HPDE6-E6E7 (cell line): ENCODE results near the gene HSPA2.
"Not testable (repeated sequence)": the region's sequence is repeated elsewhere in the genome, so short reads cannot be mapped to it uniquely, and the experiment has no call there.

Experiments used
- DNase-seq: peaks from one replicate; pipeline ENCODE4 v3.0.0; 2011; ENCODE audit warnings: missing footprints; ENCODE audit errors: extremely low spot score

Gene HSPA2

DNA sequence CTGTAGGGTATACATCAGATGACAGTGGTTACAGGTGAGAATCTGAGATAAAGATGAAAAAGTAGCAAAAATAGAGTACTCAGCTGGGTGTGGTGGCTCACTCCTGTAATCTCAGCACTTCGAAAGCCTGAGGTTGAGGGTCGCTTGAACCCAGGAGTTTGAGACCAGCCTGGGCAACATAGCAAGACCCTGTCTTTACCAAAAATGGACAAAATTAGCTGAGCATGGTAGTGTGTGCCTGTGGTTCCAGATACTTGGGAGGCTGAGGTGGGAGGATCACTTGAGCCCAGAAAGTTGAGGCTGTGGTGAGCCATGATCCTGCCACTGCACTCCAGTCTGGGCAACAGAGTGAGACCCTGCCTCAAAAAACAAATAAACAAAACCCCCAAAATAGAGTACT lies 17.7 kb downstream of the HSPA2 start:
- not testable (repeated sequence) for DNase-seq

- DNase-seq = no peak
Observed at GRCh38 chr14:64561631-64562030, 21.1 kb downstream of the HSPA2 start.

GRCh38 chr14:64562436-64562835 lies 21.9 kb downstream of the HSPA2 start:
- DNase-seq = peak; percentile 38

DNA sequence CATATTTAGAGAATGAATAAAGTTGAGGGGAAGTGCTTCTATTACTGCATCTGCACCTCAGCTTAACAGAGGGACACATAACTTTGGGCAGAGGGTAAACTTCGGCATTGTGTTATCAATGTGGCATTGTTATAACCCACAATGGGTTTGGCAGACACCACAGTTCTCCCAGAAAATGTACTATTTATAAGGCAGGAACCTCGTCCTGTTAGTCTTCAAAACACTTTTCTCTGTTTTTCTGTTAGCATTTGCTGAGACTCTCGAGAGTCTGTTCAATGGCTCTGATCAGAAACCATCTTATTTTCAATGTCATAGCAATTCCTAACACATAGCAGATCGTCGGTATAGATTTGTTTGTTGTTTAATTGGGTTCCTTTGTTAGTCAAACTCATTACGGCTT lies 23.2 kb downstream of the HSPA2 start:
- DNase-seq = no peak

DNA sequence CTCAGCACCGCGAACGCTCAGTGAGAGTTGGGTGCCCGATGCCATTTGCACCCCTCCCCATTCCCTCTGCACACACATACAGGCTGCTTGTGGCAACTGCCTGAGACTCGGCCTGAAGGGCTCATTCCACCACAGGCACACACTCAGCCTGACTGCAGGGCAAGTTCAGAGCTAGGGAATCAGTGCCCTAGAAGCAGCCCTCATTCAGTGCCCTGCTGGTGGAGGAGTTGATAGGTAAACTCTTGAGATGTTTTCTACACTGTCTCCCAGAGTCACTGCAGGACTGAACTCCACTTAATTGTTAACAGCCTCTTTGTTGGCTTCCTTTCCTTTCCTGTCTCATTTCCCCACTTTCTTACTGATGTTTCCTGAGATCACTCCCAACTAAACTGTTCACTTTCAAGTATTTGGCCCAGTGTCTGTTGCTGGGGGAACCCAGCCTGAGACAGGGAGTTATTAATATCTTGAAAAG lies 26.1 kb downstream of the HSPA2 start:
- no peak for DNase-seq

GRCh38 chr14:64569138-64569631 lies 28.6 kb downstream of the HSPA2 start:
- peak; percentile 80 for DNase-seq

GRCh38 chr14:64569646-64570045 lies 29.1 kb downstream of the HSPA2 start:
- DNase-seq = not testable (repeated sequence)

GRCh38 chr14:64572386-64573104 lies 32.0 kb downstream of the HSPA2 start:
- no peak for DNase-seq

GRCh38 chr14:64573109-64573508 lies 32.6 kb downstream of the HSPA2 start:
- DNase-seq = no peak

DNA sequence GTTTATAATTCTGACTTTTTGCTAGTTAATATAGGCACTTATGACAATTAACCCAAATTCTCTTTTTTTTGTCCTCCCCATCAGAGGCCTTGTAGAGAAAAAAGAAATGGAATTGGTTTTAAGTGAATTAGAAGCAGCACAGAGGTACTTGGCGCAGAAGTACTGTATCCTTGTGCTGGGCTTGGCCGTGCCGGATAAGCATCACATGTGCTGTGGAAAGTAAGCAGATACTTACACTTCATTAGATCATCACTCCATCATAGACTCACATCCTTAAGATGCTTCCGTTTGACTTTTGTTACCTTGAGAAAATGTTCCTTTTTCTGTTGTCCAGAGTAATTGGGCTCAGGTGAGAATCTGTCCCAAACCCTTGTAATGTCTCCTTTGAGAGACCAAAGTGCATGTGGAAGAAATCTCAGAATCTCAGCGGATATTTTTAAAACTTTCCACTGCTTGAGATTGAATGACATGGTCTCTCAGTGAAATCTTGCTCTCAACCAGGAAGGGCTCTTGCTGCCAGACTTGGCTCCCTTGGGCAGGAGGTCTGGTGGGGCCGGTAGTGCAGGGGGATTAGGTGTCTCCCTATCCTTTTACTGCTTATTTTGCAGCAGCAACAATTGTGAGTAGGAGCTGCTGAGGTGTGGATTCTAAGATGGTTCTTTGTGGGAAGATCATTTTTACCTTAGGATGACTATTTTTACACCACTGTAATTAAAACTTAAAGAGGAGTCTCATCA lies 34.0 kb downstream of the HSPA2 start:
- DNase-seq = no peak

GRCh38 chr14:64577211-64577610 lies 36.7 kb downstream of the HSPA2 start:
- DNase-seq = no peak

GRCh38 chr14:64580467-64580866 lies 39.9 kb downstream of the HSPA2 start:
- no peak for DNase-seq

- DNase-seq = no peak
Observed at GRCh38 chr14:64581363-64581762, 40.8 kb downstream of the HSPA2 start.

- DNase-seq = no peak
Observed at GRCh38 chr14:64581817-64582216, 41.3 kb downstream of the HSPA2 start.

GRCh38 chr14:64584190-64584589 lies 43.6 kb downstream of the HSPA2 start:
- no peak for DNase-seq

DNA sequence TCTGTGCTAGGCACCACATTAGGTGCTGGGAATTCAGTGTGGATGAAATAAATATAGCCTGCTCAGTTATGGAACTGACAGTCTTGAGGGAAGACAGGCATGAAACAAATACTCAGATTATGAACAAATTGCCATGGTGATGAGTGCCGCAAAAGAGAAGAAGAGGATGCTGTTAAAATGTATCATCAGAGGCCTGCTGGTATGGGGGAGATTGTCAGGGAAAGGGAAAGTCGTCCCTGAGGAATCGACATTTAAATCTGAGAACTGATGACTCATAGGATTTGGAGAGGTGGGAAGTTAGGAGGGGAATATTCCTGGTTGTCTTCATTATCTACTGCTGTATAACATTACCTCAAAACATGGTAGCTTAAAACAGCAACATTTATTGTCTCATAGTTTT lies 51.3 kb downstream of the HSPA2 start:
- no peak for DNase-seq
